C4-2B (cell line): ENCODE results near the gene LRRN4CL.

ENCODE experiments used
- CTCF ChIP-seq: fragments of 450-650 bp; conservative IDR thresholded peaks from 2 replicates; pipeline ENCODE4 v1.5.1; 2017; ENCODE audit warnings: mild to moderate bottlenecking
- ZFX ChIP-seq: fragments of 450-650 bp; IDR thresholded peaks from 2 replicates; pipeline ENCODE4 v1.6.1; 2017

- TF ChIP-seq CTCF, result no peak
- TF ChIP-seq ZFX, result no peak
Measured at GRCh38 chr11:62712861-62713260, 23.5 kb upstream of the LRRN4CL start.
